Prostate gland (tissue), 2 donors: Measurements from ENCODE around the gene MED15.

Experiments
- POLR2A ChIP-seq: fragments of 450-650 bp; IDR thresholded peaks from one replicate; pipeline ENCODE4 v1.6.1; 2016; ENCODE audit warnings: antibody characterized with exemption, mild to moderate bottlenecking
- POLR2AphosphoS5 ChIP-seq: sonication (generic); formaldehyde crosslinking; IDR thresholded peaks from one replicate; pipeline ENCODE4 v1.6.1; 2017; ENCODE audit warnings: antibody characterized with exemption
- TF ChIP-seq, protein P1 (sequence below), 4 experiments: fragments of 200-600 bp in 2 of 4; fragments of 450-650 bp in 2 of 4; sonication (generic) in 2 of 4; IDR thresholded peaks; 1 replicate in 3 of 4; 2 replicates in 1 of 4; pipeline ENCODE4 v1.5.1; 2016 to 2019; ENCODE audit warnings: antibody characterized with exemption in 4 of 4, mild to moderate bottlenecking in 2 of 4, moderate library complexity in 2 of 4

DNA sequence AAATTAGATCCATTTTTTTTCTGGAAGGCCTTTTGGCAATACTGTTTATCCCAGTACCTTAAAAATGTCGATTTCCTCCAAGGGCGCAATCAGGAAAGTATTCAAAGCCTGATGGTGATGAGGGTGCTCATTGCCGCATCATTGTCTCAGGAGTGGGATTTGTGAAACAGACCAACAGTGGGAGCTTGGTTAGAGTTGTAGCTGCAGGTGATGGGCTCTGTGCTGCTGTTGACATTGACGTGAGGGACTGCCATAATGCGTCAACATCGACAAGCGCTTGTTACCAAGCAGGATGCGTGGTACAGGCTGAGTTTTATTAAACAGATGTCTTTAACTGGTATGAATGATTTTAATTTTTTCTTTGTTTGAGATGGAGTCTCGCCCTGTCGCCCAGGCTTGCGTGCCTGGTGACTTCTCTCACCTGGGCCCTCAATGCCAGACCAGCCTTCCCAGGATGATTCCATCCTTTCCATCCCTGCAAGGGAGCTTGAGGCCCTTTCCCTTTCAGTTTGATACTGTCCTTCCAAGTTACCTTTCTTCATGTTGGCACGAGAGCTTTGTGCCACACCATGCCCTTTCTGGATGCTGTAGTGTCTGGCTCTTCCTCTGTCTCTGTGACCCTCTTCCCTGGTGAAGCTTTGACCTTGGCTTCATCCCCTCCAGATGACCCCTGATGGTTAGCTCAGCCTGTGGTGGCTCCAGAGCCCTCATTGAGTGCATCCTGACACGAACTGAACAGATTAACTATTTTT, 10.6 kb downstream of the MED15 start:
- TF ChIP-seq, protein P1, sequence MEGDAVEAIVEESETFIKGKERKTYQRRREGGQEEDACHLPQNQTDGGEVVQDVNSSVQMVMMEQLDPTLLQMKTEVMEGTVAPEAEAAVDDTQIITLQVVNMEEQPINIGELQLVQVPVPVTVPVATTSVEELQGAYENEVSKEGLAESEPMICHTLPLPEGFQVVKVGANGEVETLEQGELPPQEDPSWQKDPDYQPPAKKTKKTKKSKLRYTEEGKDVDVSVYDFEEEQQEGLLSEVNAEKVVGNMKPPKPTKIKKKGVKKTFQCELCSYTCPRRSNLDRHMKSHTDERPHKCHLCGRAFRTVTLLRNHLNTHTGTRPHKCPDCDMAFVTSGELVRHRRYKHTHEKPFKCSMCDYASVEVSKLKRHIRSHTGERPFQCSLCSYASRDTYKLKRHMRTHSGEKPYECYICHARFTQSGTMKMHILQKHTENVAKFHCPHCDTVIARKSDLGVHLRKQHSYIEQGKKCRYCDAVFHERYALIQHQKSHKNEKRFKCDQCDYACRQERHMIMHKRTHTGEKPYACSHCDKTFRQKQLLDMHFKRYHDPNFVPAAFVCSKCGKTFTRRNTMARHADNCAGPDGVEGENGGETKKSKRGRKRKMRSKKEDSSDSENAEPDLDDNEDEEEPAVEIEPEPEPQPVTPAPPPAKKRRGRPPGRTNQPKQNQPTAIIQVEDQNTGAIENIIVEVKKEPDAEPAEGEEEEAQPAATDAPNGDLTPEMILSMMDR (IDR thresholded peaks at IDR 0.05), result no peak
- TF ChIP-seq POLR2A, result no peak
- TF ChIP-seq POLR2AphosphoS5, result no peak
